Mesenchymal stem cell (in vitro differentiated cells and primary cell): ENCODE measurements around the gene SLC16A10.
A peak's percentile ranks its signal among the peaks of the same experiment; 100 is the strongest.
"Not testable (repeated sequence)": the region's sequence is repeated elsewhere in the genome, so short reads cannot be mapped to it uniquely, and the experiment has no call there.

Experiments
- DNase-seq: peaks from one replicate; pipeline ENCODE4 v3.0.0-alpha.2; 2013
- H2AFZ ChIP-seq: one replicate; pipeline ENCODE4 v1.6.1; 2013; ENCODE audit warnings: low read depth, mild to moderate bottlenecking, control low read depth, inconsistent platforms, low read length, moderate library complexity
- H2AK5ac ChIP-seq: 2 replicates; pipeline ENCODE4 v1.6.1; 2013; ENCODE audit warnings: low read length, moderate library complexity, mild to moderate bottlenecking, inconsistent platforms; ENCODE audit not compliant: severe bottlenecking
- H2BK120ac ChIP-seq: one replicate; pipeline ENCODE4 v1.6.1; 2013; ENCODE audit warnings: low read depth, mild to moderate bottlenecking, inconsistent platforms, low read length, moderate library complexity
- H2BK12ac ChIP-seq, 2 experiments: one replicate each; pipeline ENCODE4 v1.6.1; 2013; ENCODE audit warnings: inconsistent platforms in 2 of 2, low read length in 2 of 2, mild to moderate bottlenecking in 2 of 2, moderate library complexity in 2 of 2, control low read depth in 1 of 2
- H2BK15ac ChIP-seq: one replicate; pipeline ENCODE4 v1.6.1; 2013; ENCODE audit warnings: mild to moderate bottlenecking, low read depth, inconsistent platforms; ENCODE audit not compliant: poor library complexity, severe bottlenecking
- H2BK5ac ChIP-seq: 2 replicates; pipeline ENCODE4 v1.6.1; 2013; ENCODE audit warnings: low read depth, mild to moderate bottlenecking, low read length, control low read depth, inconsistent platforms; ENCODE audit not compliant: poor library complexity, severe bottlenecking
- H3K14ac ChIP-seq, 2 experiments: one replicate each; pipeline ENCODE4 v1.6.1; 2013; ENCODE audit warnings: inconsistent platforms in 2 of 2, low read length in 2 of 2, control low read depth in 1 of 2, mild to moderate bottlenecking in 1 of 2, moderate library complexity in 1 of 2
- H3K18ac ChIP-seq, 2 experiments: one replicate each; pipeline ENCODE4 v1.6.1; 2013; ENCODE audit warnings: inconsistent platforms in 2 of 2, low read length in 2 of 2, control low read depth in 1 of 2, low read depth in 1 of 2, mild to moderate bottlenecking in 1 of 2
- H3K23ac ChIP-seq, 2 experiments: one replicate each; pipeline ENCODE4 v1.6.1; 2013; ENCODE audit warnings: inconsistent platforms in 2 of 2, low read length in 2 of 2, mild to moderate bottlenecking in 2 of 2, moderate library complexity in 2 of 2, control low read depth in 1 of 2
- H3K27ac ChIP-seq: 2 replicates; pipeline ENCODE4 v1.5.1; 2013; ENCODE audit warnings: mild to moderate bottlenecking, moderate library complexity, low read length, control low read depth, inconsistent platforms; ENCODE audit not compliant: poor library complexity, severe bottlenecking
- H3K27me3 ChIP-seq, 2 experiments: 2 replicates each; pipeline versions ENCODE4 v1.6.1 to v1.7.0; 2013; ENCODE audit warnings: low read length in 2 of 2, mild to moderate bottlenecking in 2 of 2, moderate library complexity in 2 of 2, control low read depth in 1 of 2, inconsistent platforms in 1 of 2; ENCODE audit not compliant: control insufficient read depth in 1 of 2, insufficient read depth in 1 of 2
- H3K36me3 ChIP-seq, 2 experiments: 2 replicates each; pipeline versions ENCODE4 v1.6.1 to v1.7.0; 2013; ENCODE audit warnings: low read length in 2 of 2, control low read depth in 1 of 2, inconsistent platforms in 1 of 2, low read depth in 1 of 2, mild to moderate bottlenecking in 1 of 2; ENCODE audit not compliant: insufficient read depth in 2 of 2, control insufficient read depth in 1 of 2
- H3K4ac ChIP-seq, 2 experiments: one replicate each; pipeline ENCODE4 v1.6.1; 2013; ENCODE audit warnings: inconsistent platforms in 2 of 2, low read length in 2 of 2, mild to moderate bottlenecking in 2 of 2, moderate library complexity in 2 of 2, control low read depth in 1 of 2, low read depth in 1 of 2
- H3K4me1 ChIP-seq: 2 replicates; pipeline ENCODE4 v1.6.1; 2013; ENCODE audit warnings: low read depth, low read length, control low read depth; ENCODE audit not compliant: control insufficient read depth, insufficient read depth
- H3K4me2 ChIP-seq: 2 replicates; pipeline ENCODE4 v1.6.1; 2013; ENCODE audit warnings: low read length, mild to moderate bottlenecking, inconsistent platforms; ENCODE audit not compliant: poor library complexity, severe bottlenecking
- H3K4me3 ChIP-seq, 2 experiments: 2 replicates each; pipeline versions ENCODE4 v1.5.1 to v1.7.0; 2013; ENCODE audit warnings: low read length in 2 of 2, mild to moderate bottlenecking in 2 of 2, control low read depth in 1 of 2, low read depth in 1 of 2; ENCODE audit not compliant: insufficient read depth in 1 of 2
- H3K79me1 ChIP-seq: replicated peaks from 2 replicates; pipeline ENCODE4 v1.6.1; 2013; ENCODE audit warnings: mild to moderate bottlenecking, control low read depth, low read length, inconsistent platforms; ENCODE audit not compliant: poor library complexity, severe bottlenecking
- H3K9ac ChIP-seq: 2 replicates; pipeline ENCODE4 v1.7.0; 2013; ENCODE audit warnings: mild to moderate bottlenecking, low read length, moderate library complexity
- H3K9me3 ChIP-seq: 2 replicates; pipeline ENCODE4 v1.7.0; 2013; ENCODE audit warnings: mild to moderate bottlenecking, low read length; ENCODE audit not compliant: control insufficient read depth
- H4K8ac ChIP-seq: one replicate; pipeline ENCODE4 v1.6.1; 2013; ENCODE audit warnings: inconsistent platforms, mild to moderate bottlenecking, low read length, moderate library complexity
- H4K91ac ChIP-seq: one replicate; pipeline ENCODE4 v1.6.1; 2013; ENCODE audit warnings: mild to moderate bottlenecking, low read length, inconsistent platforms
- WGBS: methylation state at CpG from one replicate; pipeline ENCODE4 v1.1.7; 2013; ENCODE audit warnings: mixed read lengths; 5-methylcytosine and 5-hydroxymethylcytosine counted together

SLC16A10 gene

DNA sequence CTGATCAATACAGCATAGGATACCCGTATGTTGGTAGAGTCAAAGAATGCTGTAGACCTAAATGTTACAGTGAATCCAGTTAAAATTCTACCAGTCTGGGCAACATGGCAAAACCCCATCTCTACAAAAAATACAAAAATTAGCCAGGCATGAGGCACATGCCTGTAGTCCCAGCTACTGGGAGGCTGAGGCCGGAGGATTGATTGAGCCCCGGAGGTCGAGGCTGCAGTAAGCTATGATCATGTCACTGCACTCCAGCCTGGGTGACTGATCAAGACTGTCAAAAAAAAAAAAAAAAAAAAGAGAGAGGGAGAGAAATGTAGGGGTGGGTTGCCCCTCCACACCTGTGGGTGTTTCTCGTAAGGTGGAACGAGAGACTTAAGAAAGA is 167.5 kb downstream of the SLC16A10 start:
- Histone ChIP-seq H3K27me3 (peaks cover 0 to 7% of the 10 kb centered on the region in 2 experiments), H3K23ac (no peak overlapping the region), H3K36me3 (no peaks in the 10 kb centered on the region), H3K79me1 (peaks cover 3% of the 10 kb centered on the region), H2AFZ (no peak overlapping the region), H2BK120ac (no peak overlapping the region), H2BK5ac (no peak overlapping the region), H3K9ac (no peak overlapping the region), H4K8ac (no peak overlapping the region), H3K27ac (no peak overlapping the region), H2BK12ac (no peak overlapping the region), H3K18ac (no peak overlapping the region), H3K9me3 (no peaks in the 10 kb centered on the region), H2BK15ac (no peak overlapping the region), H3K4me2 (no peak overlapping the region), H3K14ac (no peak overlapping the region), H3K4me3 (no peak overlapping the region), H4K91ac (no peak overlapping the region), H3K4ac (no peak overlapping the region), H3K4me1 (peaks cover 1% of the 10 kb centered on the region), H2AK5ac (no peak overlapping the region)
- no peak for DNase-seq
- 98% methylated on average over 6 of the region's 6 CpGs for WGBS

DNA sequence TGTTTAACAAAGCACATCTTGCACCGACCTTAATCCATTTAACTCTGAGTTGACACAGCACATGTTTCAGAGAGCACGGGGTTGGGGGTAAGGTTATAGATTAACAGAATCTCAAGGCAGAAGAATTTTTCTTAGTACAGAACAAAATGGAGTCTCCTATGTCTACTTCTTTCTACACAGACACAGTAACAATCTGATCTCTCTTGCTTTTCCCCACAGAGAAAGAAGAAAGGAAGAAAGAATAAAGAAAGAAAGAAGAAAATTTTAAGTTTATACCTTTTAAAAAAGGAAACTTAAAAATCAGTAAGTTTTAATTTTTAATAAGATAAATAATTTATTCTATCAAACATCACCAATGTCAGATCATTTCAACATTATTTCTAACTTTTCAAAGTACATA is 168.5 kb downstream of the SLC16A10 start:
- not testable (repeated sequence) for H4K91ac ChIP-seq, H3K4me1 ChIP-seq, H2BK120ac ChIP-seq, H3K18ac ChIP-seq, H3K23ac ChIP-seq, H3K9me3 ChIP-seq, H2BK5ac ChIP-seq, H2BK15ac ChIP-seq, H3K4ac ChIP-seq, H2BK12ac ChIP-seq, H3K4me3 ChIP-seq, DNase-seq, H3K9ac ChIP-seq, H3K36me3 ChIP-seq, H4K8ac ChIP-seq, H3K4me2 ChIP-seq, H3K27ac ChIP-seq, H2AFZ ChIP-seq, H3K14ac ChIP-seq, H3K79me1 ChIP-seq, H2AK5ac ChIP-seq, H3K27me3 ChIP-seq
- WGBS: no CpG with 5 or more reads among the region's 2 CpGs

DNA sequence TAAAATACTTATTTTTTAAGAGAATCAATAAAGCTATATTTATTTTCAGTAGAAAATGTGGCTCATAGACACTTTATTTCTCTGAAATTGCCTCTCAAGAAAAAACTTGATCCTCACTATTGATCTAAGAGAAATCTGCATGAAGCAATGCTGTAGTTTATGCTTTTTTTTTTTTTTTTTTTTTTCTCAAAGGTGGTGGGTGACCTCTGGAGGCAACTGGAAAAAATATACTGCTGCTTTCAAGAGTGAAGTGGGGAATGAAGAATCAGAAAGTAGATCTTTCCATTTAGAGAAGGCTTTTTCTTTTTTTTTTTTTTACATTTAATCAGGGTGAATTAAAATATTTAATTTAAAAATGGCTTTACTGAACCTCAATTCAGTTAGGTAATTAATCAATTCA is 169.3 kb downstream of the SLC16A10 start:
- Histone ChIP-seq H2BK15ac (no peak overlapping the region), H2AFZ (no peak overlapping the region), H4K91ac (no peak overlapping the region), H4K8ac (no peak overlapping the region), H3K4me2 (no peak overlapping the region), H3K18ac (no peak overlapping the region), H3K4ac (no peak overlapping the region), H3K23ac (no peak overlapping the region), H3K79me1 (peaks cover 4% of the 10 kb centered on the region), H2BK120ac (no peak overlapping the region), H3K27me3 (peaks cover 0 to 7% of the 10 kb centered on the region in 2 experiments), H3K36me3 (no peaks in the 10 kb centered on the region), H3K9ac (no peak overlapping the region), H3K9me3 (no peaks in the 10 kb centered on the region), H3K4me3 (no peak overlapping the region), H3K27ac (no peak overlapping the region), H3K4me1 (peaks cover 5% of the 10 kb centered on the region), H2AK5ac (no peak overlapping the region), H3K14ac (no peak overlapping the region), H2BK12ac (no peak overlapping the region), H2BK5ac (no peak overlapping the region)
- no peak for DNase-seq

DNA sequence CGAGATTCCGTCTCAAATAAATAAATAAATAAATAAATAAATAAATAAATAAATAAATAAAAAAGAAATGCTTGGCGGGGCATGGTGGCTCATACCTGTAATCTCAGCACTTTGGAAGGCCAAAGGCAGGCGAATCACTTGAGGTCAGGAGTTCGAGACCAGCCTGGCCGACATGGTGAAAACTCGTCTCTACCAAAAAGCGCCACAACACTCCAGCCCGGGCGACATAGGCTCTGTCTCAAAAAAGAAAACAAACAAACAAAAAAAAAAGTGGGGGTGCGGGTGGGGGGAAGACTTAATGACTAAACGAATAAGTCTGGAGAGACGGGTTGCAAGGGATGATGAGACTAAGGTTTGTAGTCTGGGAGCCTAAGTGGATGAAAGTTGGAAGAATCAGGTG is 170.7 kb downstream of the SLC16A10 start:
- H3K18ac ChIP-seq: no peak overlapping the region
- no peak overlapping the region for H2BK12ac ChIP-seq
- no peak overlapping the region for H2BK5ac ChIP-seq
- H3K23ac ChIP-seq: no peak overlapping the region
- peaks cover 8% of the 10 kb centered on the region for H3K4me1 ChIP-seq
- no peak overlapping the region for H3K14ac ChIP-seq
- no peak for DNase-seq
- H3K27me3 ChIP-seq: peaks cover 0 to 7% of the 10 kb centered on the region in 2 experiments
- H3K4me3 ChIP-seq: no peak overlapping the region
- H4K91ac ChIP-seq: no peak overlapping the region
- H3K4me2 ChIP-seq: no peak overlapping the region
- no peak overlapping the region for H2BK15ac ChIP-seq
- peak overlapping the region; percentile 61 for H3K27ac ChIP-seq
- WGBS: 92% methylated on average over 7 of the region's 13 CpGs
- H4K8ac ChIP-seq: no peak overlapping the region
- H3K9me3 ChIP-seq: no peaks in the 10 kb centered on the region
- H3K9ac ChIP-seq: peak overlapping the region; percentile 96
- no peak overlapping the region for H3K4ac ChIP-seq
- no peak overlapping the region for H2AFZ ChIP-seq
- H3K36me3 ChIP-seq: peaks cover 0 to 4% of the 10 kb centered on the region in 2 experiments
- H2BK120ac ChIP-seq: no peak overlapping the region
- peak overlapping the region; percentile 73 for H2AK5ac ChIP-seq
- peaks cover 10% of the 10 kb centered on the region for H3K79me1 ChIP-seq
